Measurements from ENCODE around the gene KLF16.

Gene KLF16

GRCh38 chr19:1818549-1819195 lies 44.7 kb downstream of the KLF16 start:
- no peak for DNase-seq

GRCh38 chr19:1817553-1818179 lies 45.7 kb downstream of the KLF16 start:
- no peak for DNase-seq

- no peak for DNase-seq
These were observed 46.7 kb downstream of the KLF16 start for GRCh38 chr19:1816530-1817298.

GRCh38 chr19:1815605-1816529 lies 47.5 kb downstream of the KLF16 start:
- no peak for DNase-seq

- DNase-seq, result no peak
These were observed 48.4 kb downstream of the KLF16 start for GRCh38 chr19:1814833-1815604.

GRCh38 chr19:1814391-1814790 lies 49.0 kb downstream of the KLF16 start:
- no peak for DNase-seq

GRCh38 chr19:1813192-1814182 lies 49.9 kb downstream of the KLF16 start:
- no peak for DNase-seq

- DNase-seq, result peak; percentile 63
These were observed 50.8 kb downstream of the KLF16 start for GRCh38 chr19:1812426-1813191.

- no peak for DNase-seq
These were observed 51.4 kb downstream of the KLF16 start, which contains the start of gene ATP8B3 for GRCh38 chr19:1811942-1812425. ATP8B3 (minus strand) TSS chr19:1812276; CDS start chr19:1811736, 540 bp downstream.

GRCh38 chr19:1811472-1811894 lies 51.9 kb downstream of the KLF16 start:
- DNase-seq, result no peak

- no peak for DNase-seq
These were observed 52.8 kb downstream of the KLF16 start for GRCh38 chr19:1810439-1811160.

GRCh38 chr19:1809678-1810077 lies 53.7 kb downstream of the KLF16 start:
- DNase-seq, result no peak

- DNase-seq, result no peak
These were observed 55.0 kb downstream of the KLF16 start for GRCh38 chr19:1808395-1808731.

GRCh38 chr19:1807695-1808394 lies 55.5 kb downstream of the KLF16 start:
- no peak for DNase-seq

GRCh38 chr19:1807030-1807694 lies 56.2 kb downstream of the KLF16 start:
- DNase-seq, result no peak

GRCh38 chr19:1806184-1807029 lies 57.0 kb downstream of the KLF16 start:
- no peak for DNase-seq

Data from NCI-H1694 (cell line).